ENCODE data around the gene PRR33.

DNA sequence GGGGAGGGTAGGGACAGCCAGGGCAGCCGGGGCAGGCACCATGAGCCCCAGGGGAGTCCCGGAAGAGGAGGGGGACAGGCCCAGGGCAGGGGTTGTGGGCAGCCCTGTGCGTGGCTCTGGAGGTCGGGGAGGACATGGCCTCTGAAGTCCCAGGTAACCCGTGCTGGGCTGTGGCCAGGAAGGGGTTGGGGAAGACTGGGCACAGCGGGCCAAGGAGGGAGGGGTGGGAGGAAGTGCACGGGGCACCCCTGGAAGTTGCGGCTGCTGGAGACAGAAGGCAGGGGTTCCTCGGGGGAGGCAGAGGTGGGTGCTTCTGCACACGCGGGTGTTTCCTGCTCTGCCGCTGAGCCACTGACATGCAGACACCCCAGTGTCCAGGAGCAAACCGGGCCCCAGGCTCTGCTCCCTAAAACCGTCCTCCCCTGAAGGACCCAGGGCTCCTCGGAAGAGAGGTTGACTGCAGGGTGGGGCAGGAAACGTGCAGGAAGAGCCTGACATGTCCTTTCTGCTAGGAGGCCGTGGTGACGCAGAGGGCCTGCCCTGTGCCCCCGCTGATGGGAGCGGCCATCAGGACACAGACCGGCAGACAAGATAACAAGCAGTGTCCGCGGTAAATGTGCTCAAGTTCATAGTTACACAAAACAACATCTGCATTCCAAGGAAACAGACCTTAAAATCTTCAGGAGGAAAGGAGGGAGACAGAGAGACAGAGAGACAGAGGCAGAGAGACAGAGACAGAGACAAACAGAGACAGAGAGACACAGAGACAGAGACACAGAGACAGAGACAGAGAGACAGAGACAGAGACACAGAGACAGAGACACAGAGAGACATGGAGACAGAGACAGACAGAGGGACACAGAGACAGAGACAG lies 47.2 kb downstream of the PRR33 start:
- TF ChIP-seq, protein P1, sequence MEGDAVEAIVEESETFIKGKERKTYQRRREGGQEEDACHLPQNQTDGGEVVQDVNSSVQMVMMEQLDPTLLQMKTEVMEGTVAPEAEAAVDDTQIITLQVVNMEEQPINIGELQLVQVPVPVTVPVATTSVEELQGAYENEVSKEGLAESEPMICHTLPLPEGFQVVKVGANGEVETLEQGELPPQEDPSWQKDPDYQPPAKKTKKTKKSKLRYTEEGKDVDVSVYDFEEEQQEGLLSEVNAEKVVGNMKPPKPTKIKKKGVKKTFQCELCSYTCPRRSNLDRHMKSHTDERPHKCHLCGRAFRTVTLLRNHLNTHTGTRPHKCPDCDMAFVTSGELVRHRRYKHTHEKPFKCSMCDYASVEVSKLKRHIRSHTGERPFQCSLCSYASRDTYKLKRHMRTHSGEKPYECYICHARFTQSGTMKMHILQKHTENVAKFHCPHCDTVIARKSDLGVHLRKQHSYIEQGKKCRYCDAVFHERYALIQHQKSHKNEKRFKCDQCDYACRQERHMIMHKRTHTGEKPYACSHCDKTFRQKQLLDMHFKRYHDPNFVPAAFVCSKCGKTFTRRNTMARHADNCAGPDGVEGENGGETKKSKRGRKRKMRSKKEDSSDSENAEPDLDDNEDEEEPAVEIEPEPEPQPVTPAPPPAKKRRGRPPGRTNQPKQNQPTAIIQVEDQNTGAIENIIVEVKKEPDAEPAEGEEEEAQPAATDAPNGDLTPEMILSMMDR (conservative IDR thresholded peaks at IDR 0.05; ENCODE audit: low read length) = no peak
- no peak for TF ChIP-seq EZH2phosphoT487 (IDR thresholded peaks at IDR 0.05; ENCODE audit: borderline replicate concordance)
